GM21723 (cell line): Measurements from ENCODE around the gene RBM19.
"Not testable (repeated sequence)": the region's sequence is repeated elsewhere in the genome, so short reads cannot be mapped to it uniquely, and the experiment has no call there.

Experiments
- ATAC-seq: cut with Tn5 transposase; IDR thresholded peaks from one replicate; pipeline ENCODE4 v1.9.1; 2021; ENCODE audit warnings: mild to moderate bottlenecking, moderate library complexity; ENCODE audit not compliant: unreplicated experiment

The RBM19 gene

DNA sequence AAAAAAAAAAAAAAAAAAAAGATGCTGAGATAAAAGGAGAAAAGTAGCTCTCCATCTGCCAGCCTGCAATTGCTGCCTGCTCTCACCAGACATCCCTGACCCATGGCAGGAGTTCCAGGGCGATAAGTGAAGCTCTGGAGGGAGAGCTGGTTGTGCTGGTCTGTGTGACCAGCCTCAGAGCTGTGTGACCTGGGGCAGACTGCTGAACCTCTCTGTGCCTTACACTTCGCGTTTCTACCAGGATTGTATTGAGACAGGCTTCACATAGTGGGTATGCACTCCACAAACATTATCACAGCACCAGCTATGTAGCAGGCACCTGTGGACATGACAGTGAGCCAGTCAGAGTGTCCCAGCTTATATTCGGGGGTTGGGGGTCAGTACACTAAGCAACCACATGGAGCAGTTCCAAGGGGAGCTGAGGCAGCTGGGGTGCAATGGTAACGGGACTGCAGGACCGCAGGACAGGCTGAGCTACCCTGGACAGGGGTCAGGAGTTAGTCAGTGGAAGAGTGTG lies 57.5 kb downstream of the RBM19 start:
- no peak for ATAC-seq

GRCh38 chr12:113907446-113908180 lies 58.5 kb downstream of the RBM19 start:
- ATAC-seq, result no peak

DNA sequence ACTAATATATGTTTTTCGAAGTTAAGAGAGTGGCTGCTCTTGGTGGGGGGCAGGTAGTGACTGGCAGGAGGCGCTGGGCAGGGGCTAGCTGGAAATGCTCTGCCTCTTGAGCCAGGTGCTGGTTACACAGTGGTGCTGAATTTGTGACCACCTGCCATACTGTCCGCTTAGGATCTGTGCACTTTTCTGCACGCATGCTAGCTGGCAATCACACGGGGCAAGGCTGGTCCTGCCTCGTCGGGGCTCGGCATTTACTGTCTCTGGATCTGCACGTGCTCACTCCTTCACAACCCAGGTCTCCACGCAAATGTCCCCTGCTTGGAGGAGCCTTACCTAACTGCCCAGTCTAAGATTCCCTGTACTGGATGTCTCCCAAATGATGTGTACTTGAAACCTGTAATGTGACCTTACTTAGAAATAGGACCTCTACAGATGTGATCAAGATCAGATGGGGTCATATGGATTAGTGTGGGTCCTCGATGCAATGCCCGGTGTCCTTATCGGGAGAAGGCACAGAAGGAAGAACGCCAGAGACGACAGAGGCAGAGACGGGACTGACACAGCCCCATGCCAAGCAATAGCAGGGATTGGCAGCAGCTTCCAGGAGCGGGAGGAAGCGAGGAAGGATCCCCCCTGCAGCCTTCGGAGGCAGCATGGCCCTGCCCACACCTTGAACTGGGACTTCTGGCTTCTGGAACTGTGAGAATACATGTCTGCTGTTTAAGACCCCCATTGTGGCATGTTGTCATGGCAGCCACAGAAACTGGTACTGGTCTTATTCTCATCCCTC lies 59.5 kb downstream of the RBM19 start:
- ATAC-seq, result no peak

DNA sequence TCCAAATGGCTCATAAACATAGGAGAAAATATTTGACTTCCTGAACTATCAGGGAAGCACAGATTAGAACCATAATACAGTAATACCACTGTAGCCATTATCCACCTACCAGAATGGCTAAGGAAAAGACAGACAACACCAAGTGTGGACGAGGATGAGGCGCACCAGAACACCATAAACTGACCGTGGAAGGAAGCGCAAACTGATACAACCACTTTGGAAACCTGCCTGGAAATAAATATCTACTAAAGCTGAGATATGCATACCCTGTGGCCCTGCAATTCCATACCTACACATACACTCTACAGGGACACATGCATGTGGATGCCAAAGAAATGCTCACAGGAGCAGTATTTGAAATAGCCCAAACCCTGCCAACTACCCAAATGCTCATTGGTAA lies 60.3 kb downstream of the RBM19 start:
- no peak for ATAC-seq

GRCh38 chr12:113903381-113903863 lies 62.7 kb downstream of the RBM19 start:
- no peak for ATAC-seq

DNA sequence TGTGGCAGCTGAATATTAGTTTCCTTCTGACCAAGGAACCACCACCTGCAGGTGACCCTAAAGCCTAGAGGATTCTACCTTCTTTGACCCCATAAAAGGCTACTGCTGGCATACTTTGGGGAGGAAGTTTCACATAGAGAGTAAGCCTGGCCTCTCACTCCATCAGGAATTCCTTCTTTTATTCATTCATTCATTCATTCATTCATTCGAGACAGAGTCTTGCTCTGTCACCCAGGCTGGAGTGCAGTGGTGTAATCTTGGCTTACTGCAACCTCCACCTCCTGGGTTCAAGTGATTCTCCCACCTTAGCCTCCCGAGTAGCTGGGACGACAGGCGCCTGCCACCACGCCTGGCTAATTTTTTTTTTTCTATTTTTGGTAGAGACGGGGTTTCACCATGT lies 64.8 kb downstream of the RBM19 start:
- ATAC-seq, result not testable (repeated sequence)

DNA sequence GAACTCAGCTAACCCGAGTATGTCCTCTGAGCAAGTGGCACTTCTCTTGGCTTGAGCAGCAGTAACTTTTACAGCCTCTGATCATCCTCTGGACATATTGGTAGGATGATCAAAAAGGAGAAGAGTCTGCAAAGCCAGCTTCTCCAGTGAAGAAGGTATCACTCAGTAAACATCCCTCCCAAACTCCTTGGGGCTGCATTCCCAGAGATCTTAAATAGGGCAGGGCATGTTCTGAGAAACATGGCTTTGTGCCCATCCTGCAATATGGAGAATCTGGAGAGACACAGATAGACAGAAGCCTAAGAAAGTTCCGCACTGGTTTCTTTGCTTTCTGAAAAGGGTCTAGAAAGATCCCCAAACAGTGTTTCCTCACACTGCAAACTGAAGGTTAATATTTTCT lies 65.4 kb downstream of the RBM19 start:
- ATAC-seq, result no peak

DNA sequence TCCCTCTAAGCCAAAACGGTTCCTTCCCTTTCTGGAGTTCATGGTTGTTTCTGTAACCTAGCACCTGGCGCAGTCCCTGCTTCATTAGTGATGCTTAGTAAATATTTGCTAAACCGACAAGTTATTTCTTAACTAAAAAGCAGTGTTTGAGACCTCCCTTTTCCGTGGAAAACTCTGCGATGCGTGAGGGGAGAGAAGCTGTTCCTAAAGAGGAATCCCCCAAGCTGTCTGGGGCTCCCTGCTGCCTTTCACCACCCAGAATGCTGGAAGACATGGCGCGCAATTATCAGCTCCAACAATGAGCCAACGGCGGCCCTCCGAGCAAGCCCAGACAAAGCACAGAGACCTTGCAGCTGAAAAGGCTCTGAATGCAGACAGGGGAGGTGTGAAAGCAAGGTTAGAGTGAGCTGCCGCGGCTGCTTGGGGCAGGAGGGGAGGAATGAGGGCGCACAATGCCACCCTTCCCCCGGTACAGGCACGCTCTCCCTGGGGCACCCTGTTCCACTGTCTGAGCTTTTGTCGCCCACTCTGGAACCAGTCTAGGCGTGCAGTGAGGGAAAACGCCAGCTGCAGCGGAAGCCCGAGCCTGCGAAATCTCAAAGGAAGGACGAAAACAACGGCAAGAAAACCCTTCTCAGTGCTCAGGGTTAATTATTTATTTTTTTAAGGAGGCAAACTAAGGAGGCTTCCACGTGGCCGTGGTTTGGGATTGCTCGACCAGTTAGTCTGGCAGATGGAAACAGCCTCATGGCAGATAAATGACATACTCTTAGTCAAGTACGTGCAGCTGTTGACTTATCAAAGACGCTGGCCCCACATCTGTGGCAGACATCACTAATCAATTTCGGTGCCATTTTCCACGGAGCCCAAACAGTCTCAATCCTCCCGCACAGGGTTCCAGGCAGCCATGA lies 66.3 kb downstream of the RBM19 start:
- ATAC-seq, result no peak

- no peak for ATAC-seq
Measured at GRCh38 chr12:113899042-113899560, 67.0 kb downstream of the RBM19 start.

GRCh38 chr12:113898466-113898865 lies 67.7 kb downstream of the RBM19 start:
- no peak for ATAC-seq

DNA sequence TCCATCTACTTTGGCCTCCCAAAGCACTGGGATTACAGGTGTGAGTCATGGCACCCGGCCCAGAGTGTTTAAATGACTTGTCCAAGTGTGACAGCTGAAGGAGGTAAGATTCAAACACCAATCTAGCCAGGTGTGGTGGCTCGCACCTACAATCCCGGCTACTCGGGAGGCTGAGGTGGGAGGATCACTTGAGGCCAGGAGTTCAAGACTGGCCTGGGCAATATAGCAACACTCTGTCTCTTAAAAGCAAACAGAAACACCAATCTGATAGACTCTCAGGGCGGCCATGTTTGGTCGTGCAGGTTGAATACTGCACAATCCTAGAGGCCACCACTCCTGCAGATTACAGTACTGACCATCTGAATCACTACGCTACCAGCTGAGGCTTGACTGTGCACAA lies 68.7 kb downstream of the RBM19 start:
- ATAC-seq, result no peak

DNA sequence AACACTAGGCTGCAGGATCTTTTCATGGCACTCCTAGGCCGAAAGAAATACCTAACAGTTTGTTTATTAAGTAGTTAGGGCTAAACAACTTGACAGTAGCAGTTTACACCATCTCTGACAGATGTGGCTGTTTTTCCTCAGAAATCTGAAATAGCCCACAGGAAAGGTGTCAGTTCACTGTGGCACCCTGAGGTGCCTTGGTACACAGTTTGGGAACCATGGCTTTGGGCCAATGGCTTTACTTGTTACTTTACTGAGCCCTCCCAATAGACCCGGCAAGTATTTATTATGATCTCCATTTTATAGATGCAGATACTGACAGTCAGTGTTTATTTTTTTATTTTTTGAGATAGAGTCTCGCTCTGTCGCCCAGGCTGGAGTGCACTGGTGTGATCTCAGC lies 69.3 kb downstream of the RBM19 start:
- ATAC-seq, result no peak

DNA sequence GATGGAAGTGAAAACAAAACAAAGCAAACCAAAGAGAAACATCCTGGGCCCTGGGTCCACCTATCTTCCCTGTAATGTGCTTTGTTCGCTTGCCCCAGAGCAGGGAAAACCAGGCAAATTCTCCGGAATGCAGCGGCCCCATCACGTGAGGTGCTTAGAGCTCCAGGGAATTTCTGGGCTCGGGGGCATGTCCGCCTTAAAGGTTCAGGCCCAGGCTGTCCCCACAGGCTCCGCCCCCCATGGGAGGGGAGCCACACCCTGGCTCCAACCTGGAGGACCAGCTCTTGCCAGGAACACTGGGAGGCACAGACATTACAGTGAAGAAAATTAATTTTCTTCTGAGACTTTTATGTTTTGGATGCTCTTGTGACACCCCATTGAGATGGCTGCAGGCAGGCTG lies 69.9 kb downstream of the RBM19 start:
- ATAC-seq, result no peak

- no peak for ATAC-seq
Measured at GRCh38 chr12:113895176-113895575, 70.9 kb downstream of the RBM19 start.

DNA sequence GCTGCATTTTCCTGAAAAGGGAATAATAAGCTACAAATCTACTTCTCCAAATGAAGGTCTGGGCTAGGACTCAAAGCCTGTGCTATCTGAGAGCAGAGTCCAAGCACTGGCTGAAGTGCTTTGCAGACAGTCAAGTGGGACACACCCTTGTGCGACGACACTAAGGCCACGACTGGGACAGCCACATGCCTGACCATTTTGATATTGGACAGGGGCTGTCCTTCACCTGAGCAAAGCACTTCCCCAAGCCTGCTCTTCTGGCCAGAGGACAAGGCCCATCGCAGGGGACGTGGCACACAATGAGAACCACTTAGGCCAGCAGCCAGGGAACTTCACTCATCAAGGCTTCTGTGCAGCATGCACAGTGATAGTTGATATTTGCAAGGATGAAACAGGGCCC lies 71.4 kb downstream of the RBM19 start:
- no peak for ATAC-seq

DNA sequence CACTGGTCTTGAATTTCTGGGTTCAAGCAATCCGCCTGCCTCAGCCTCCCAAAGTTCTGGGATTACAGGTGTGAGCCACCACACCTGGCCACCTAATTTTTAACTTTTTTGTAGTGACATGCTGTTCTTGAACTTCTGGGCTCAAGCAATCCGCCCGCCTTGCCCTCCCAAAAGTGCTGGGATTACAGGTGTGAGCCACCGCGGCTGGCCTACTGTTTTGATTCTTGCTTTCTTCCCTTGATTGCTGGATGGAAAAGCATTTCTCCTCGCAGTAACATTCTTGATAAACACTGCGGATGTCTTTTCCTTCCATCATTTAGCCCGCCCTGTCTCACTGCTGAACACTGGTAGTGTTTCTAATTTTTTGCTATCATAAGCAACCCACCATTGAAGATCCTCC lies 72.9 kb downstream of the RBM19 start:
- ATAC-seq, result no peak

- ATAC-seq, result no peak
Measured at GRCh38 chr12:113892556-113892955, 73.6 kb downstream of the RBM19 start.

DNA sequence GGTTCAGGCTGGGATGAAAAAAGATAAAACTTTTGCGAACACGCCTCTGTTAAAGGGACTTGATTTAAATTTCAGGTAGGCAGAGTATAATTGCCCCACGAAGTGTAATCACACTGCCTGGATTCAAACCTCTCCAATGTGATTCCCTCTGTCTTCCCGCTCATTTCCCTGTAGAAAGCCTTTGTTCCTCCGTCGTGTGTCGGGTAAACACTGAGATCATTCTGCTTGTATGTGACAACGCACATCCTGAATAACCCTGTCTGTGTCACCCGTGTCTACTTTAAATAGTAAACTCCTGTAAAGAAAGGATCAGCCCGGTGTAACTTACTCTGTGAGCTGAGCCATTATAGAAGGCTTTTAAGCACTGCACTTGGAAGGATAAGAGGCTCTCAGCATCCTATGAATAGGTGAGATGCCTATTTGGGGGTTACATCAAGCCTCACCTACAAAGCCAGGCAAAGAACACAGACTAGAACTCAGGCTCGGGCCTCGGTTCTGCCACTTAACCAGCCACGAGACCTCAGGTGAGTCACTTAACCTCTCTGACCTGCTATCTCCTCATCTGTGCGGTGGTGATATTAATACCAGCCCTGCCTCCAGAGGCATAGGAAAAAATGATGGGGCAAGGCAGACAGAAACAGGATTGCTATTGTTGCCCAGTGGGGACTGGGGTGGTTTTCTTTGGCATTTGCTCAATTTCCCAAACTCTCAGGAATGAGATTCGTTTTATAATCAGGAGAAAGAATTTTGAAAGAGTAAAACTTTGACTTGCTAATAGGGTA lies 74.2 kb downstream of the RBM19 start:
- no peak for ATAC-seq

- ATAC-seq, result no peak
Measured at GRCh38 chr12:113891167-113891692, 74.9 kb downstream of the RBM19 start.
